WERI-Rb-1 (cell line): Measurements from ENCODE around the gene LIMS2.

Source experiments
- DNase-seq: peaks from one replicate; pipeline ENCODE4 v3.0.0-alpha.2; 2020
- H3K27ac ChIP-seq: fragments of 250-450 bp; sonication (Bioruptor Pico); 2 replicates; pipeline ENCODE4 v1.5.1; 2020; ENCODE audit warnings: mild to moderate bottlenecking, moderate library complexity
- H3K27me3 ChIP-seq: fragments of 250-450 bp; sonication (Bioruptor Pico); 2 replicates; pipeline ENCODE4 v1.5.1; 2021; ENCODE audit warnings: mild to moderate bottlenecking, low read depth, moderate library complexity; ENCODE audit not compliant: insufficient read depth, severe bottlenecking
- H3K36me3 ChIP-seq: fragments of 250-450 bp; sonication (Bioruptor Pico); 2 replicates; pipeline ENCODE4 v1.5.1; 2020; ENCODE audit warnings: mild to moderate bottlenecking, moderate library complexity
- H3K4me3 ChIP-seq: 2 replicates; pipeline ENCODE4 v1.5.1; 2011; ENCODE audit warnings: low read depth, mild to moderate bottlenecking, control low read depth, low read length
- H3K9me3 ChIP-seq: fragments of 250-450 bp; sonication (Bioruptor Pico); 2 replicates; pipeline ENCODE4 v1.5.1; 2021; ENCODE audit warnings: mild to moderate bottlenecking, moderate library complexity; ENCODE audit not compliant: severe bottlenecking
- TF ChIP-seq, protein P1 (sequence below): IDR thresholded peaks from 2 replicates; pipeline ENCODE4 v1.5.1; 2011; ENCODE audit warnings: low read depth, mild to moderate bottlenecking, control low read depth, inconsistent platforms, low read length

Gene LIMS2

DNA sequence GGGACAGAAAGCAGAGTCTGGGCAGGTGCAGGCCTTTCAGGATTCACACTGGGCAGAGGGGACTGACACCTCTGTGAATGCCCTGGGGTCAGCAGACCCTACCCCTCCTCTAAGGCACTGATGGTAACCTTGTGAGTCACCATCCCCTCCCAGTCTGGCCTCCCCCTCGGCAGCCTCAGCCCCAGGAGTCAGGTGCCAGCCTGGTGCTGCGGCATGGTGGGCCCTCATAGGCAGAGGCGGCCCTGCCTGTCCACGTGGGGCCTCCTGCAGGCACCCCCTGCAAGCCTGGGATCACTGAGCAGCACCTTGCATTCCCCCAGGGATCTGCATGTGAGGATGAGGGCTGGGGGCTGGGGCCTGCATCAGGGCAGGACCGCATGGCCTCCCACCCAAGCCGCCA lies 34.2 kb downstream of the LIMS2 start:
- no peaks in the 10 kb centered on the region for H3K9me3 ChIP-seq
- no peak overlapping the region for H3K27ac ChIP-seq
- TF ChIP-seq, protein P1, sequence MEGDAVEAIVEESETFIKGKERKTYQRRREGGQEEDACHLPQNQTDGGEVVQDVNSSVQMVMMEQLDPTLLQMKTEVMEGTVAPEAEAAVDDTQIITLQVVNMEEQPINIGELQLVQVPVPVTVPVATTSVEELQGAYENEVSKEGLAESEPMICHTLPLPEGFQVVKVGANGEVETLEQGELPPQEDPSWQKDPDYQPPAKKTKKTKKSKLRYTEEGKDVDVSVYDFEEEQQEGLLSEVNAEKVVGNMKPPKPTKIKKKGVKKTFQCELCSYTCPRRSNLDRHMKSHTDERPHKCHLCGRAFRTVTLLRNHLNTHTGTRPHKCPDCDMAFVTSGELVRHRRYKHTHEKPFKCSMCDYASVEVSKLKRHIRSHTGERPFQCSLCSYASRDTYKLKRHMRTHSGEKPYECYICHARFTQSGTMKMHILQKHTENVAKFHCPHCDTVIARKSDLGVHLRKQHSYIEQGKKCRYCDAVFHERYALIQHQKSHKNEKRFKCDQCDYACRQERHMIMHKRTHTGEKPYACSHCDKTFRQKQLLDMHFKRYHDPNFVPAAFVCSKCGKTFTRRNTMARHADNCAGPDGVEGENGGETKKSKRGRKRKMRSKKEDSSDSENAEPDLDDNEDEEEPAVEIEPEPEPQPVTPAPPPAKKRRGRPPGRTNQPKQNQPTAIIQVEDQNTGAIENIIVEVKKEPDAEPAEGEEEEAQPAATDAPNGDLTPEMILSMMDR: no peak

DNA sequence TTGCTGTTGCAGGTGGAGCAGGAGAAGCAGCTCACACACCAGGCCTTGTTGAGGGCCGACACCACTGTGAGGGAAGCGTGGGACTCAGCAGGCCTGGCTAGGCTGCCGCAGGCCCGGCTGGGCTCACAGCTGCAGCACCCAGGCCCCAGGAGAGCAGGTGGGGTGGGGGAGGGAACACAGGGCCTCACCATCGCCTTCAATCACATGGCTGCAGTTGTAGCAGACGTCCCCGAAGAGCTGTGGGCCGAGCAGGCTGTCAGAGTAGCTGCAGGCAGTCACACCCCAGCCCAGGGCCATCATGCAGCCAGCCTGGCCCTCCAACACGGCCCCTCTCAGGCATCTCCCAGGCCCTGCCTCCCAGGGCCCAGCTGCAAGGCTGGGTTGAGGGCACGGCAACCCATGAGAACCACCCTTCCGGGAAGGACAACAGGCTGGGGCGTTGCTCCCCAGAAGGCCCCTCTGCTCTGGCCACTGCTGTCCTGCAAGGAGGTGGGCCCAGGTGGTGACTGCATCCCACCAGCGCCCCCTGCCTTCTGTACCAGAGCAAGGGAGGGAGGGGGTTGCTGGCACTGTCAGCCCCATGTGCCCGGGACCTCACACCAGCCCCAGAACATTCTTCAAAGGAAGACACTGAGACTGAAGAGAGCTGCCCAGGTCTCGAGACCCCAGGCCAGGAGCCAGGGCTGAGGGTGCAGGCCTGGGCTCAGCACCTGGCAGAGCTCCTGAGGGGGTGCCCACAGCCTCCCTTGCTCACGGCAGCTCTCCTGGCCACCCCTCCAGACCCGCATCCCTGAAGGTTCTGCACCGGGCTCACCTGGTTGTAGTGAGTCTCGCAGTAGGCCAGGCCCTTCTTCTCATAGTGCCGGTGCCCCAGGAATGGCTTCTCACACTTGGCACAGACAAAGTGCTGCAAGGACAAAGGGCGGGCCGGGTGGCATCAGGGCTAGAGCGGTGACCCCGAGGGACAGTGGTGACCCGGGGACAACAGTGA lies 35.0 kb downstream of the LIMS2 start:
- H3K27me3 ChIP-seq: no peaks in the 10 kb centered on the region
- H3K4me3 ChIP-seq: no peak overlapping the region
- peak overlapping the region; percentile 85 for H3K27ac ChIP-seq
- TF ChIP-seq, protein P1: peak; percentile 85
- H3K36me3 ChIP-seq: no peaks in the 10 kb centered on the region
- DNase-seq: peak; percentile 80
- no peaks in the 10 kb centered on the region for H3K9me3 ChIP-seq

More for the DNA sequence above, 34.2 kb downstream of the LIMS2 start:
- Histone ChIP-seq H3K27me3 (no peaks in the 10 kb centered on the region), H3K4me3 (no peak overlapping the region), H3K36me3 (no peaks in the 10 kb centered on the region)
- no peak for DNase-seq

DNA sequence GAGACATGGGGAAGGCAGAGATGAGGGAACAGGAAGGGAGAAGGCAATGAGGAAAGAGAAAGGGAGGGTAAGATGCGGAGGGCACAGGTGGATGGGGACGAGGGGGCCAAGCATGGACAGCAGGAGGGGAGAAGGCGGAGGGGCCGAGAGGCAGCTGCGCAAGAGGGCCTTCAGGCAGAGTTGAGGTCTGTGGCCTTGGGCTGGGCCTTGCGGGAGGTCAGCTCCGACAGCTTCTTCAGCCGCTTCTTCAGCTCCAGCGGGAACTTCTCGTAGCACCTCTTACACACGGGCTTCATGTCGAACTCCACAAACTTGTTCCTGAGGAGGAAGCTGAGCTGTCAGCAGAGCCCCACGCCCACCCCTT lies 36.2 kb downstream of the LIMS2 start:
- Histone ChIP-seq H3K4me3 (no peak overlapping the region), H3K27ac (no peak overlapping the region), H3K27me3 (no peaks in the 10 kb centered on the region), H3K36me3 (no peaks in the 10 kb centered on the region), H3K9me3 (no peaks in the 10 kb centered on the region)
- TF ChIP-seq, protein P1: no peak
- DNase-seq: no peak

DNA sequence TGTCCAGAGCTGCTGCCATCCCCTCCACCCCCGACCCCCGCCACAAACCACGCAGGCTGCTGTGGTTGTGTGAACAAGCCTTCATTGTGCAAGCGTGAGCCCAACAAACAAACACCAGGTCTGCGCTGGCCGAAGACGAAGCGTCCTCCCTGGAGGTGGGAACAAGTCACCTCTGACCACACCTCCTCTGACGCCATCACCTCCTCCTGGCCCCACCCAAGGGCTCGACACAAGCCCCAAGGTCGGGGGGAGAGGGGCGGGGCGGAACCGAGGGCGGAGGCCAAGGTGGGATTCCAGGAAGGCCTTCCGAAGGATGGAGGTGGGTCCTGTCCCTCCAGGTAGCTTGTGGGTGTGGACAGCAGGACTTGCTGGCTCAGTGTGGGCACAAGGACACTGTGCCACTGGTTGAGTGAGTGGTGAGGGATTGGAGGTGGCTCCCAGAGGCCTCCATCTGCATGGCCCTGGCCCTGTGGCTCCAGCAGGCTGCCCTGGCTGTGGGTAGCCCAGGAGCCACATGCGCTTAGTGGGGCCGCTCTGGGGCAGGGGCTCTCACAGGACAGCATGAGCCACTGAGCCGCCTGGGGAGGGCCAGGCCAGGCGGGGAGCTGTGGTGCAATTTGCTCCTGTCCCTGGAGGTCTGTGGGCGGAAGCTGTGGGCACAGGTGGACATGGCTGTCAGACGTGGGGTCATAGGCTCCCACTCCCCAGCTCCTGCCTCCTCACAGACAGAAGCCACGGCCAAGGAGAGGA lies 36.8 kb downstream of the LIMS2 start:
- Histone ChIP-seq H3K4me3 (no peak overlapping the region), H3K27ac (no peak overlapping the region), H3K27me3 (no peaks in the 10 kb centered on the region), H3K36me3 (no peaks in the 10 kb centered on the region), H3K9me3 (no peaks in the 10 kb centered on the region)
- TF ChIP-seq, protein P1: no peak
- no peak for DNase-seq

DNA sequence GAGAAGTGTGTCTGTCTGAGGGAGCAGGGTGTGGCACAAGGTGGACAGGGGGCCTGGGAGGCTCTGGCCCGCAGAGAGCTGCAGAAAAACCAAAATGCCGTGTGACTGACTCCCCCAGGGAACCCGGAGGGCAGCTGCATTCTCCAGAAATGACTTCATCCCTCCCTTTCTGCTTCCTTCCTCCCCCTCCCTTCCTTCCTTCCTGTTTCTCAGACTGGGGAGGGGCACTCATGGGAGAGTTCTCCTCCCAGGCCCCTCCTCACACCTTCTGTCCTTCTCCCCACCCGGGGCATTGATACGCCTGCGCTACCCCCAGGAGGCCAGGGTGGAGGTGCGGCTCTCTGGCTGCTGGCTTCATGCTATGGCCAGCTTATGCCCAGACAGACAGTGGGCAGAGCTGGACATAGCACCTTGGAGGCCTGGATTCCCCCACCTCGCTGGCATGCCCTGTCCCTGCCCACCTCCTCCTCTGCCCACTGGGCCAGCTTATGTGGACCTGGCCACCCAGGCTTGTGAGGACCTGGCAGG lies 37.5 kb downstream of the LIMS2 start:
- no peaks in the 10 kb centered on the region for H3K9me3 ChIP-seq
- DNase-seq: peak; percentile 50
- no peak overlapping the region for H3K27ac ChIP-seq
- no peaks in the 10 kb centered on the region for H3K27me3 ChIP-seq
- H3K36me3 ChIP-seq: no peaks in the 10 kb centered on the region
- TF ChIP-seq, protein P1: no peak
- H3K4me3 ChIP-seq: no peak overlapping the region
